H9 (cell line): ENCODE data around the gene CHRM5. TPM values are rescaled to one million over a fixed set of nuclear protein-coding genes. Genes with fewer than 3 reads are reported as not detected.

ENCODE experiments used
- DNase-seq: peaks from one replicate; pipeline ENCODE4 v3.0.0-alpha.2; 2017
- H2AFZ ChIP-seq: one replicate; pipeline ENCODE4 v1.6.1; 2013; ENCODE audit warnings: mild to moderate bottlenecking, low read length, control low read depth, moderate library complexity
- H2AK5ac ChIP-seq: 2 replicates; pipeline ENCODE4 v1.6.1; 2013; ENCODE audit warnings: low read length, control low read depth, mixed read lengths; ENCODE audit not compliant: insufficient read length
- H2BK120ac ChIP-seq: one replicate; pipeline ENCODE4 v1.6.1; 2013; ENCODE audit warnings: low read depth, mild to moderate bottlenecking, low read length, control low read depth, inconsistent platforms; ENCODE audit not compliant: poor library complexity, severe bottlenecking
- H2BK12ac ChIP-seq: 2 replicates; pipeline ENCODE4 v1.6.1; 2013; ENCODE audit warnings: low read length, control low read depth, mixed read lengths, low read depth; ENCODE audit not compliant: insufficient read length
- H2BK15ac ChIP-seq: 2 replicates; pipeline ENCODE4 v1.6.1; 2013; ENCODE audit warnings: low read depth, low read length, control low read depth
- H2BK20ac ChIP-seq: one replicate; pipeline ENCODE4 v1.6.1; 2013; ENCODE audit warnings: low read depth, mild to moderate bottlenecking, low read length, control low read depth, inconsistent platforms; ENCODE audit not compliant: poor library complexity, severe bottlenecking
- H2BK5ac ChIP-seq: 2 replicates; pipeline ENCODE4 v1.6.1; 2013; ENCODE audit warnings: low read length, control low read depth, mixed read lengths; ENCODE audit not compliant: insufficient read length
- H3K14ac ChIP-seq: 2 replicates; pipeline ENCODE4 v1.6.1; 2013; ENCODE audit warnings: low read length, control low read depth; ENCODE audit not compliant: insufficient read depth
- H3K18ac ChIP-seq: 2 replicates; pipeline ENCODE4 v1.6.1; 2013; ENCODE audit warnings: low read depth, mild to moderate bottlenecking, mixed read lengths, low read length, control low read depth; ENCODE audit not compliant: insufficient read length
- H3K23ac ChIP-seq: 2 replicates; pipeline ENCODE4 v1.6.1; 2013; ENCODE audit warnings: low read length, control low read depth, mixed read lengths, low read depth; ENCODE audit not compliant: insufficient read length
- H3K23me2 ChIP-seq: 2 replicates; pipeline ENCODE4 v1.6.1; 2013; ENCODE audit warnings: low read depth, mild to moderate bottlenecking, mixed read lengths, low read length, control low read depth; ENCODE audit not compliant: insufficient read length, poor library complexity, severe bottlenecking
- H3K27ac ChIP-seq: 2 replicates; pipeline ENCODE4 v1.5.1; 2013; ENCODE audit warnings: low read length, control low read depth, mixed read lengths, low read depth; ENCODE audit not compliant: insufficient read length
- H3K27me3 ChIP-seq: 2 replicates; pipeline ENCODE4 v1.6.1; 2013; ENCODE audit warnings: low read length, control low read depth, inconsistent platforms; ENCODE audit not compliant: insufficient read depth
- H3K4ac ChIP-seq: 2 replicates; pipeline ENCODE4 v1.6.1; 2013; ENCODE audit warnings: low read depth, mild to moderate bottlenecking, control low read depth, inconsistent platforms, low read length, moderate library complexity
- H3K4me1 ChIP-seq: 2 replicates; pipeline ENCODE4 v1.6.1; 2013; ENCODE audit warnings: low read length, control low read depth, inconsistent platforms; ENCODE audit not compliant: insufficient read depth
- H3K4me2 ChIP-seq: 2 replicates; pipeline ENCODE4 v1.6.1; 2013; ENCODE audit warnings: low read length, control low read depth, mixed read lengths; ENCODE audit not compliant: insufficient read length, insufficient read depth
- H3K56ac ChIP-seq: 2 replicates; pipeline ENCODE4 v1.6.1; 2013; ENCODE audit warnings: low read depth, mild to moderate bottlenecking, mixed read lengths, low read length, control low read depth; ENCODE audit not compliant: insufficient read length
- H3K79me1 ChIP-seq: 2 replicates; pipeline ENCODE4 v1.6.1; 2013; ENCODE audit warnings: low read depth, mild to moderate bottlenecking, moderate library complexity, low read length, control low read depth, inconsistent platforms; ENCODE audit not compliant: insufficient read depth, poor library complexity, severe bottlenecking
- H3K79me2 ChIP-seq: 2 replicates; pipeline ENCODE4 v1.6.1; 2013; ENCODE audit warnings: low read length, control low read depth, inconsistent platforms; ENCODE audit not compliant: insufficient read depth
- H3K9ac ChIP-seq: 2 replicates; pipeline ENCODE4 v1.6.1; 2013; ENCODE audit warnings: low read length, control low read depth, mixed read lengths; ENCODE audit not compliant: insufficient read length; ENCODE audit errors: extremely low read depth
- H3K9me3 ChIP-seq: one replicate; pipeline ENCODE4 v1.6.1; 2013; ENCODE audit warnings: low read depth, low read length, inconsistent platforms; ENCODE audit not compliant: control insufficient read depth
- H3T11ph ChIP-seq: one replicate; pipeline ENCODE4 v1.6.1; 2013; ENCODE audit warnings: mild to moderate bottlenecking, low read length, control low read depth, inconsistent platforms
- H4K20me1 ChIP-seq: one replicate; pipeline ENCODE4 v1.6.1; 2013; ENCODE audit not compliant: control insufficient read depth, insufficient read length, insufficient read depth
- H4K5ac ChIP-seq: 2 replicates; pipeline ENCODE4 v1.6.1; 2013; ENCODE audit warnings: low read depth, mild to moderate bottlenecking, mixed read lengths, low read length, control low read depth; ENCODE audit not compliant: insufficient read length
- H4K8ac ChIP-seq: replicated peaks from 2 replicates; pipeline ENCODE4 v1.6.1; 2013; ENCODE audit warnings: low read length, control low read depth, mixed read lengths, low read depth; ENCODE audit not compliant: insufficient read length
- H4K91ac ChIP-seq: 2 replicates; pipeline ENCODE4 v1.6.1; 2013; ENCODE audit warnings: low read depth, mild to moderate bottlenecking, moderate library complexity, mixed read lengths, low read length, control low read depth; ENCODE audit not compliant: insufficient read length
- H3K27ac Mint-ChIP-seq, 3 experiments: 2 replicates in 2 of 3; 3 replicates in 1 of 3; pipeline ENCODE4 v1.8.0; 2020 to 2021; ENCODE audit warnings: mixed read lengths in 3 of 3, mild to moderate bottlenecking in 1 of 3, moderate library complexity in 1 of 3
- H3K27me3 Mint-ChIP-seq: 2 replicates; pipeline ENCODE4 v1.8.0; 2021; ENCODE audit warnings: low read depth, mild to moderate bottlenecking, moderate library complexity, mixed read lengths
- H3K36me3 Mint-ChIP-seq, 3 experiments: 2 replicates in 2 of 3; 3 replicates in 1 of 3; pipeline ENCODE4 v1.8.0; 2020 to 2021; ENCODE audit warnings: low read depth in 3 of 3, mixed read lengths in 3 of 3; ENCODE audit not compliant: insufficient read depth in 1 of 3
- H3K4me1 Mint-ChIP-seq, 2 experiments: 2 replicates each; pipeline ENCODE4 v1.8.0; 2020; ENCODE audit warnings: mixed read lengths in 2 of 2
- H3K4me3 Mint-ChIP-seq, 2 experiments: 2 replicates in 1 of 2; 3 replicates in 1 of 2; pipeline ENCODE4 v1.8.0; 2020 to 2021; ENCODE audit warnings: mild to moderate bottlenecking in 2 of 2, mixed read lengths in 2 of 2, moderate library complexity in 1 of 2
- H3K9me3 Mint-ChIP-seq, 2 experiments: 2 replicates in 1 of 2; 3 replicates in 1 of 2; pipeline ENCODE4 v1.8.0; 2020; ENCODE audit warnings: mild to moderate bottlenecking in 2 of 2, mixed read lengths in 2 of 2, moderate library complexity in 1 of 2
- CTCF ChIP-seq: fragments of 200-600 bp; sonication (generic); conservative IDR thresholded peaks from 3 replicates; pipeline ENCODE4 v1.8.0; 2021; ENCODE audit warnings: antibody characterized with exemption, mild to moderate bottlenecking
- WGBS: extraction: QIAGEN DNeasy Blood & Tissue Kit; methylation state at CpG from one replicate; pipeline ENCODE4 v1.1.7; 2013; ENCODE audit warnings: missing lambda C conversion rate, low lambda C conversion rate, mixed read lengths; ENCODE audit not compliant: insufficient read length; ENCODE audit errors: extremely low coverage; 5-methylcytosine and 5-hydroxymethylcytosine counted together
- total RNA-seq: library from RNA; stranded (reverse); gene quantifications from 2 replicates; pipeline ENCODE4 v1.2.1, GENCODE V29; 2021

CHRM5 gene
- total RNA-seq, 1 experiment from 2014 or later: not detected

DNA sequence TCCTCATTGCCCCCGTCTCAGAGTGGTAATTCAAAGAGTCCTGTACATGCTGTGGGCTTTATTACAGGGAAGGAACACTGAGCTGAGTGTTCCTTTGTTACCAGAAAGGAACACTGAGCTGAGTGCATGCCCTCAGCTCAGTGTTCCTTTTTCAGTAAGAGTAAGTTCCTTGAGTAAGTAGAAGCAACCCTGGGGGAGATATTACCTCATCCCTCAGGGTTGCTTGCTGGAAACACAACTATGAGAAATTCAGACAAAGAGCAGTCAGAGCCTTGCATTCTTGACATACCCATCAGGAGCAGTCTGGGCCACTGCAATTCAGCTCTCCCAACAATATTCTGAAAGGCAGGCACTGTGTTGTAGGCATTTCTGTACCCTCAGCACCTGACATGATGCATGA, 17.0 kb downstream of the CHRM5 start:
- Histone ChIP-seq H3K18ac (no peak overlapping the region), H2BK12ac (no peak overlapping the region), H3K14ac (no peak overlapping the region), H3K23me2 (no peaks in the 10 kb centered on the region), H3K79me2 (no peaks in the 10 kb centered on the region; the same call in 1 of the 2 replicates), H3K56ac (no peak overlapping the region), H2BK20ac (no peak overlapping the region), H3K23ac (no peak overlapping the region), H4K20me1 (no peaks in the 10 kb centered on the region), H2AK5ac (no peak overlapping the region), H3K4me1 (no peaks in the 10 kb centered on the region), H2AFZ (no peak overlapping the region), H4K5ac (no peak overlapping the region), H3K27me3 (no peaks in the 10 kb centered on the region), H2BK5ac (no peak overlapping the region), H4K8ac (no peak overlapping the region), H3K4me2 (no peak overlapping the region), H4K91ac (no peak overlapping the region), H3K9me3 (no peaks in the 10 kb centered on the region), H3K79me1 (no peaks in the 10 kb centered on the region), H2BK15ac (no peak overlapping the region), H3K4ac (no peak overlapping the region), H3K27ac (no peak overlapping the region), H3T11ph (no peak overlapping the region), H3K9ac (no peak overlapping the region), H2BK120ac (no peak overlapping the region)
- no peak for TF ChIP-seq CTCF
- Mint-ChIP-seq H3K36me3 (no peaks in the 10 kb centered on the region; a peak in 1 of 7 replicates), H3K4me3 (no peak overlapping the region), H3K27me3 (no peaks in the 10 kb centered on the region), H3K9me3 (no peaks in the 10 kb centered on the region), H3K4me1 (peaks cover 9 to 16% of the 10 kb centered on the region in 2 experiments), H3K27ac (peak overlapping the region in 2 of 3 experiments; percentile 46 to 57; a peak in 2 of 7 replicates)
- WGBS: no CpG with 5 or more reads among the region's 1 CpG
- DNase-seq: no peak
